IPS-11a (cell line): Measurements from ENCODE around the gene TUFT1.
"Not testable (repeated sequence)": the region's sequence is repeated elsewhere in the genome, so short reads cannot be mapped to it uniquely, and the experiment has no call there.

Source experiments
- H3K4me3 ChIP-seq: one replicate; pipeline ENCODE4 v1.5.1; 2013; ENCODE audit warnings: low read depth, low read length, control low read depth

Gene TUFT1

DNA sequence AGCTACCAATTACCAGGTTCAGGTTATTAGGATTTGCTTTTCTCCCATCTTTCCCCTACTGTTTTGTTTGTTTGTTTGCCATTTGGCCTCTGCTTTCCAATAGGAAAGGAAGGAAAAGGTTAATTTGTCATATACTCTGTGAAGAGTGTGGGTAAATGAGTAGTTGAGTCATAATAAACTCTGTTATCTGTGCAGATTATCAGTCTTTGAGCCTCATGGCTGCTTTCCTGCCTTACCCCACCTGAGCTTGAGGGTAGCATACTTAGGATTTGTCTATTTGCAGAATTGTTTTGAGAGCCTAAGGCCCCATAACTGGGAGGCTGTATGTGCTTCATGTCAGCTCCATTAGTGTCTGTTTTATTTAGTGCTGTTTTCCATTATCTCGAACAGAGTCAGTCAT lies 38.8 kb downstream of the TUFT1 start:
- H3K4me3 ChIP-seq: no peak overlapping the region

DNA sequence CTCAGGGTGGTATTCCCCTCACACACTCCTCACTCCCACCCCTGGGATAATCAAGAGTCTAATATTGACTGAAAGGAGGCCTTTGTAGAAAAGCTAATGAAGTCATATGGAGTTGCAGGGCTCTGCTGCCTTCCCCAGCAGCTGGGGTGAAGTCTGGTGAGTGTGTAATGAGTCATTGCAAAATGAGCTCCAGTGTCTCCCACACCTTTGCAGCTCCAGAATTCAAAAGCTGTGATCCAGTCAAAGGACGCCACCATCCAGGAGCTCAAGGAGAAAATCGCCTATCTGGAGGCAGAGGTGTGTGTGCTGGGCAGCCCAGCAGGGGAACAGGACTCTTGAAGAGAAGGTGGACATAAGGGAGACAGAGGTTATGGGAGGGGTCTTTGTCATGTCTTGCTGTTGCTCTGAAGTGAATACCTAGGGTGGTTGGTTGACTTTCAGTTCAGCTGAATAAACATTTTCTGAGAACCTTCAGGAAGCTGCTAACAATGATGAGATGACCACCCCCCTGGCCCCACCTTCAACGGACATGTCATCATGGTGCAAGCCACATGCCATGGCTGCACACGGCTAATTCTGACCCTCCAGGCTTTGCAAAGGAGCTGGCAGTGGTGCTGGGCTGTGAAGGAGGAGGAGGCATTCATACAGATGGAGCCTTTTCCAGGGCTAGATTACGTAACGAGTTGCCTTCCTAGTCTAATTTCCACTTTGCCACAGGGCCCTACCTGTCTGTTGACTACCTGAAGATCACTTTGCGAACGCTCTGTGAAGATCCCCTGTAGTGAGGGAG lies 39.5 kb downstream of the TUFT1 start:
- no peak overlapping the region for H3K4me3 ChIP-seq

DNA sequence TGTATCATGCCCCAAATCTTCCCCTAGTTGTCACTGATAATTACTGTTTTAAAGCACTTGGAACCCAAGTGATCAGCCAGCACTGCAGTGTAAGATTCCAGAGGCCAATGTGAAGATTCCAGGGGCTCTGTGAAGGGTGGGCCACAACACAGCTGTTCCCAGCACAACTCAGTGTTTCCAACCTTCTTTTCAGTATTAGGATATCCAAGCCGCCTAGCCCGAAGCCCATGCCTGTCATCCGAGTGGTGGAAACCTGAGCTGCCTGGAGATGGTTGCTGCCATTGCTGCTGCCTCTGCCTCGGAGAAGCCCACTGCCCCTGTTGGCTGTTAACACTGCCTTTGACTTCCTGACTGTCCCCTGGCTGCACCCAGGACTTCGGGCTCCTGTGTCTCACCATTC lies 41.3 kb downstream of the TUFT1 start:
- no peak overlapping the region for H3K4me3 ChIP-seq

DNA sequence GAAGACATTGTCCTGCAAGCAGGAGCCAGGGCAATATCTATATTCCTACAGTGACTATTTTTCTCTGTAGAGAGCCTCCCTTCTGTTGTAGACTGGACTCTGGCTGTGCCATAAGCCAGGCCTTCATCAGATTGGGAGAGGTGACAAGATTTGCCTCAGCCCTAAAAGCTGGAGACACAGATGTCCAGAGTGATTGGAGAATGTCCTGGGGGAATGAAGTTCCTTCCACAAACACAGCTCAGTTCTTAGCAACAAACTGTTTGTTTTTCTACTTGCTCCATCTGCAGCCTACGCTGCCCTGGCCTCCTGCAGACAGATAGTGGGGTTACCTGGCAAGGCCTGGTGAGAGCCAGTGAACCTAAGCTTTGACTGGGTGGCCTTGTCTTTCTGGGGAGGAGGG lies 41.8 kb downstream of the TUFT1 start:
- H3K4me3 ChIP-seq: no peak overlapping the region

DNA sequence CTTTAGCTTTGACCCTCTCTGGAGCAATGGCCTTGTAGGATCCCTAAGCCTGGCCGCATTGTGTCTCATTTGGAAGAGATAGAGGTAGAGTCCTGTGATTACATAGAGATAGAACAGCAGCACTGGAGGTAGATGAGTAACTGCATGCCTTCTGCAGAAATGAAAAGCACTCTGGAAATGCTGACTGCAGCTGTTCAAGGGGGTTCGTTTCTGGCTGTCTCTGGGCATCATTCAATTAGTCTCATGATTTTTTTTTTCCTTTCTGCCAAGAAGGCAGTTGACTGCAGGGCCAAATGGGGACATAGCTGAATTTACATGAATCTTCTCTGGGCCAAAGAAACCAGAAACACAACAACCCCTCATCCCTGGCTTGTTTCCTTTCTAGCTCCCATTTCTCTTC lies 43.7 kb downstream of the TUFT1 start:
- no peak overlapping the region for H3K4me3 ChIP-seq

DNA sequence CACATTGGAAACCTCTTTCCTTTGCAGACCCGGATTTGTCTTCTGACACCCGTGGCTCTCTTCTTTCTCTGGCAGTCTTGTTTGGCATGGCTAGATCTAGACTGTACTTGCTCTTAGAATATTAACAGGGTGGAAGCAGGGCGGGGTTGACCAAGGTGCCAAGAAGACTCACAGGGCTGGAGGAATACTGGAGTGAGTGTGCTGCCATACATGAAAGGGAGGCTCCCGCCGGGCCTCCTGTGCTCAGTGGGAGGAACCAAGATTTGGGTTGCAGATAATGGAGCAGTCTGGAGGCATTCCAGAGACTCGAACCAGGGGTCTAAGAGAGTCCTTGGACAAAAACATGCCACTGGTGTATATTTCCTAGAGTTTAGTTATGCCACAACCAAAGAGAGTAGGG lies 44.2 kb downstream of the TUFT1 start:
- H3K4me3 ChIP-seq: no peak overlapping the region

DNA sequence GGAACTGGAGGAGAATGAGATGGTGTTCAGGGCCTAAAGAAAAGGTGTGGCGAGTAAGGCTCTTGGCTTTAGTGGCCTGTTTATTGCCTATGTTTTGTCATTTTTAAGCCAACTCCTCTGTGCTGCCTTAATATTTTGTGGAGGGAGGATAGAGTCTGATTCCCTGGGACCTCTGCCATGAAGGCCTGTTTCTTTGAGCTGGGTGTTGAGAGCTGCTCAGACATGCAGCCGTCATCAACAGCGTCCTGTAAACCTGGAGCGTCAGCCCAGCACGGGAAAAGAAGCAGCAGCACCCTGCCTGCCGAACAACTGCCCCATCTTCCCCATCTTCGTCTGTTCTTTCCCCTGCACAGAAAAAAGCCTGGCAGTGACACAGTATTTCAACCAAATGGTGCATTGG lies 44.7 kb downstream of the TUFT1 start:
- no peak overlapping the region for H3K4me3 ChIP-seq

DNA sequence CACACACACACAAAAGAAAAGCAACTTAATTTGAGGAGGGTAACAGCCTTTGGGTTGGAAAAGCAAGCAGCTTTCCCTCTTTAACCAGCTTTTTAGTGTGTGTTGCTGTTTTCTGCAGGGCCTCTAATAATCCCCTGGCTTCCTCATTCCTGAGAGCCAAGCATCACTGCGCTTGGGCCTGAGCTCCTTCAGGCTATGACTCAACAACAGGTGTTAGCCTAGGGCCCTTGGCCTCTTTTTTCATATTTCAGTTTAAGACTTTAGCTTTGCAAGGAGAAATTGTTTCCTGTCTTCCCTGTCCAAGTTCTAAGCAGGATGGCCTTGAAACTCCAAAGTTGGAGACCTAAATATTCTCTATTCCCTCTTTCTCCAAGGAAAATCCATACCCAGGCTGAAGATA lies 45.5 kb downstream of the TUFT1 start:
- H3K4me3 ChIP-seq: no peak overlapping the region

DNA sequence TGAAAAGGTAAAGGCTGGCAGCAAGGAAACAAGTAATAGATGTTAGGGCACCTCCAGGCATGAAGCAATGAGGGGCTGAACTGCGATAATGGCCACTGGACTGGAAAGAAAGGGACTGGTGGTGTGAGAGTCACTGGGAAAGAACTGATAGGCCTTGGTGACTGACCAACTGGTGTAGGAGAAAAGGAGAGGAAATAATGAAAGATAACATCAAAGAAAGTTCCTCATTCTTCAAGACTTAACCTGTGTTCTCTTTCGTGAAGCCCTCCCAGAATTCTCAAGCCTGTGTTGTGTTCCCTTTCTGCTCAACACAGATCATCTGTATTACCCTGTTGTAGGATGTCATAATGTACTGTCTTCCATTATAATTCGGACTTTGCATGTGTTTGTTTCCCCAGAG lies 50.9 kb downstream of the TUFT1 start:
- H3K4me3 ChIP-seq: no peak overlapping the region

DNA sequence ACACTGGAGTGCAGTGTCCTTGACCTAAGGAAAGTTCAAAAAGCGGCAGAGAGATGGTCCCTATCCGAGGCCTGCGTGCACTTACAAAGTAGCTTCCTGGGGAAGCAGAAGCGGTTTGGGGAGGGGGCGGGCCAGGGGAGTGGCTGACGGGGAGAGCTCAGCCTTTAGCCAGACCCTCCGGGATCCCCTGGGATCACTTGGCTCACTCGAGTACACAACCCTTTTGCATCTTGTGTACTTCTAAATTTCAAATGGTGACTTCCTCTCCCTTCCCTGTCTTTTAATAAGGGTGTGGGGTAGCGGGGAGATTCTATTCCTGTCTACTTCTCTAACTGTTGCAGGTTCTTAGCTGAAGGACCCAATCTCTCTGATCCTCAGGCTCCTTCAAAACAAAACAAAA lies 53.6 kb downstream of the TUFT1 start:
- peak overlapping the region; percentile 18 for H3K4me3 ChIP-seq

DNA sequence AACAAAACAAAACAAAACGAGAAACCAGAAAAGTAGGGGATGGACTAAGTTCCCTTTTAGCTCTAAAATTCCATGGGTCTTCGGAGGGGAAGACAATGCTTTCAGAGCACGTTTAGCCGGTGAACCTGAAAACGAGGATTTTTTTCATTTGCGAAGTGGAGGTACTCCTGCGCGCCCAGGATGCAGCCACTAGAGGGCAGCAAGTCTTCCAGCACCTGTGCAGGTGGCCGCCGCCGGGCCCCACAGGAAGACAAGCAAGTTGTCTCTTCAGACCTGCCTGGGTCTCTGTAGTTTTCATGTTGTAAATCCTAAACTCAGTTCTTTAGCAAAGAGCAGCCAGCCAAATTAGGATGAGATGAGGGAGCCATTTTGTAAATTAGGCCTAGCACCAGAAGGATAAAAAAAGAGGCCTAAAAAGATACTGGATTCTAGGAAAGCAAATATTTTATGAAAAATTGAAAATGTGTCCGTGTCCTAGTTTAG lies 54.1 kb downstream of the TUFT1 start:
- peak overlapping the region; percentile 18 for H3K4me3 ChIP-seq

DNA sequence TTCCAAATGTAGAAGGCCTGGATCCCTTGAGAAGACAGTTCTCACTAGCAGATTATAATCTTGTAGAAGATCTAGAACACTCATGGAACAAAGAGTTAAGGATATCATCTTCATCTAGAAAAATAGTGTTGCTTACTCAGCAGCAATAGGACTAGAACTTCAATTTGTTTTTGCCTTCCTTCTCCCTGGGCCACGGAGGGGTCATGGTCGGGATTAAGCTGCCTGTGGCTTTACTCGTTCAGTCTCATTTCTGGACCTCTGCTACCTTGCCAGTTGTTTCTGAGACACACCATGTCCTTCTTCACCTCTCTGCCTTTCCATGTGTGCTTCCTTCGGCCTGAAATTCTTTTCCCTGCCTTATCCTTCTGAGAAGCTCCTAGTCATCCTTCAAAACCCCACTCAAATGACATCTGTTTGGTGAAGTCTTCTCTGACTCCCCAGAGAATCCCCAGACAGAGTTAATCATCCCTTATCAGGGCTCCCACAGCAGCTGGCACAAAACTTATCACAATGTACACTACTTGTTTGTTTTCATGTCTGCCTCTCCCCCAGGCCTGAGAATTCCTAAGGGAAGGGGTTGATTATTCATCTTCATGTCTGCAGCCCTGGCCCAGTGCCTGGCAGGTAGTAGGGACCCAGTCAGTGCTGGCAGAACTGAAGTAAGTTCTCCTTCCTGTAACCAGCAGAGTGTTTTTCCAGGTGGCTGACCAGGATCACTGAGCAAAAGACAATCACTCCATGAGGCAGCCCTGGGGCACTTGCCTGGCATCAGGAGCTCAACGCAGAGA lies 56.3 kb downstream of the TUFT1 start:
- H3K4me3 ChIP-seq: no peak overlapping the region

DNA sequence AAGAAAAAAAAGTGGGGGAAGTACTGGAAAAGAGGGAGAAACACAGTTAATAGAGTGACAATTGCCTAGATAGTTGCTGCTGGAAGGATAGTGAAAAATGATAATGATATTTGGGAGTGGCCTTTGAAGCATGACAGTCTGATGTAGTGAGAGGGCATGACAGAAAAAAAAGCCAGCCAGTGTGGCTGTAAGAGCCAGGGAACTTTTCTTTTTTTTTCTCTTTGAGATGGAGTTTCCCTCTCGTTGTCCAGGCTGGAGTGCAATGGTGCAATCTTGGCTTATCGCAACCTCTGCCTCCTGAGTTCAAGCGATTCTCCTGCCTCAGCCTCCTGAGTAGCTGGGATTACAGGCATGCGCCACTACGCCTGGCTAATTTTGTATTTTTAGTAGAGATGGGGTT lies 62.4 kb downstream of the TUFT1 start:
- H3K4me3 ChIP-seq: not testable (repeated sequence)

DNA sequence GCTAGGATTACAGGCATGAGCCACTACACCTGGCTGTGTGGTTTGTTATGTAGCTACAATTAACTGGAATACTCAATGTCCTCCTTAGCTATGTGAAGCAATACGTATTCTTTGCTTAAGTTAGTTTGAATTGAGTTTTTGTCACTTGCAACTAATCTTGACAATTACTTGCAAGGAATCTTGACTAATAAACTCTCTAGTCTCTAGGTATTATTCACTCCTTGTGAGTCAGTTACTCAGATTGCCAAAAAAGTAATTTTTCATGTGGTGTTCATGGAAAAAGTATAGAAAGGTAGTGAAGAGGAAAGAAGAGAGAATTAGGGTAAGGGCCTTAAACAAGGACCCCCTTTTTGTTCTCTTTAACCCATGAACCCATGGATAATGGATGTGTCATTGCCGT lies 64.2 kb downstream of the TUFT1 start:
- no peak overlapping the region for H3K4me3 ChIP-seq

DNA sequence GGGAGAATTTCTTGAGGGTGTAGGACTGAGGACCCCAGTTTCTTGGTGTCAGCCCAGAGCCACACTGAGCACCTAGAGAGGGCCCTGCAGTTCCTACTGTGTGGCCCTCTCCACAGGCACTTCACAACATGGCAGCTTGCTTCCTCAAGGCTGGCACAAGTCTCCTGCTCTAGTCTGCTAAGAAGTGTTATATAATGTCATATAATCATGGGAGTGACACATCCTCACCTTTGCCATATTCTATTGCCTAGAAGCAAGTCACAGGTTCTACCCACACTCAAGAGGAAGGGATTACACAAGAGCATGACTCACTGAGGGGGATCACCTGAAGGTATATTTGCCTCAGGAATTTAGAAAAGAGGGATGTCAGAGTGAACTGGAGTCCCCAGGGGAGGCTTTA lies 66.3 kb downstream of the TUFT1 start:
- H3K4me3 ChIP-seq: no peak overlapping the region

DNA sequence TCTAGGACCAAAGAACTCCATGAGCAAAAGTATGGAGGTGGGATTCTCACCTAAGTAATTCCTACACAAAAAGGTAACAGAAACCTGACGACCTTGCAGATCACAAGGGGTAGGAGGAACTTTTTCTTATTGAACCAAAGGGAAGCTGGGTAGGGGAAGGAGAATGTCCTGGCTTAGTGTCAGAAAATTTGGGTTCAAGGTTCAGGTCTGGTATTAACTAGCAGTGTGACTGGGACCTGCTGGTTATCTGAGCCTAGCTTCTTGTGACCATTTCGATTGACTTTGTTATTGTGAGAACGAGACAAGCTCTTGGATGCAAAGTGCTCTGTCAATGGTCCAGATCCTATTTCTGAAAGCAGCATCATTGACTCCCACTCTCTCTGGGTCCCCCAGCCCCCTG lies 66.7 kb downstream of the TUFT1 start:
- H3K4me3 ChIP-seq: no peak overlapping the region

DNA sequence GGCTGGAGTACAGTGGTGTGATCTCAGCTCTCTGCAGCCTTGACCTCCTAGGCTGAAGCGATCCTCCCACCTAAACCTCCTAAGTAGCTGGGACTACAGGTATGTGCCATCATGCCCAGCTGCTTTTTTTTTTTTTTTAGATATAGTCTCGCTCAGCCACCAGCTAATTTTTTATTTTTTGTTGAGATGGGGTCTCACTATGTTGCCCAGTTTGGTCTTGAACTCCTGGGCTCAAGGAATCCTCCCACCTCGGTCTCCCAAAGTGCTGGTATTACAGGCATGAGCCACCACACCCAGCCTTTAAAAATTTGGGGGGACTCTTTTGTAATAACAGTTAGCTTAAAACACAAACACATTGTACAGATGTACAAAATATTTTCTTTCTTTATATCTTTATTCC lies 70.0 kb downstream of the TUFT1 start:
- H3K4me3 ChIP-seq: no peak overlapping the region

DNA sequence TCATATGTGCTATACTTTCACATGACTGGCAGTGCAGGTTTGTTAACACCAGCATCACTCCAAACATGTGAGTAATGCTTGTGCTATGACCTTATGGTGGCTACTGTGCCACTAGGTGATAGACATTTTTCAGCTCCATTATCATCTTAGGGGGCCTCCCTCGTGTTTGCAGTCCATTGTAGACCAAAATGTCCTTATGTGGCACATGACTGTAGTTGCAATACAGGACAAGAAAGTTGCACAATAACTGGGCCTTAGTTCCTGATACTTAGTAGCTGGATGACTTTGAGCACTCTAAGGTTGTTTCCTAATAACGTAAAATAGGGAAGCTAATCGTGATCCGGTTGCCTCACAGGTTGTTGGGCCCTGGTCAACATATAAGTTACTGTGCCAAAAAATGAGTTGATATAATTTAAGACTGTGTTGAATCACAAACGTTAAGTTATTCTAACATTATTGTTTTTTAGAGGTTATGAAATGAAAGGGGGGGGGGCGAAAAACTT lies 71.2 kb downstream of the TUFT1 start:
- H3K4me3 ChIP-seq: no peak overlapping the region

DNA sequence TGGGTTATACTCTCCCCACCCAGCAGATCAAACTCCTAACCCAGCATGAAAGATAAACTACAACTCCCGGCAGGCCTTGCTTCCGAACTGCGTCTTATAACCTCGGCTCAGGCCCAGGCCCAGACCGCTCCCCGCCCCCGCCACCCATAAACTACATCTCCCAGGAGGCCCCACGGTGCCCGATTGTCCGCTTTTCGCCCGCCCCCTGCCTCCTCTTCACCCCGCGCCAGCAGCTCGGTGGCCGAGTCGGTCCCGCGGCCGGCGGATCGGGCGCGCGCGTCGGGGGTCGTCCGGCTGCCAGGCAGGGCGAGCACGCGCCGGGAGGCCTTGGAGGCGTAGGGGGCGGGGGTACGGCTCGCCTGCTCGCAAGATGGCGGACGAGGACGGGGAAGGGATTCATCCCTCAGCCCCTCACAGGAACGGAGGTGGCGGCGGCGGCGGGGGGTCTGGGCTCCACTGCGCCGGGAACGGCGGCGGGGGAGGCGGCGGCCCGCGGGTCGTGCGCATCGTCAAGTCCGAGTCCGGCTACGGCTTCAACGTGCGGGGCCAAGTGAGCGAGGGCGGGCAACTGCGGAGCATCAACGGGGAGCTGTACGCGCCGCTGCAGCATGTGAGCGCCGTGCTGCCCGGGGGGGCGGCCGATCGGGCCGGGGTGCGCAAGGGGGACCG lies 71.9 kb downstream of the TUFT1 start, which contains the start of gene SNX27:
SNX27 (plus strand) TSS at position 219 of the 669 bp plus-strand sequence; CDS start at position 371, 152 bp downstream.
- H3K4me3 ChIP-seq: peak within 1 kb of the TSS; percentile 89

DNA sequence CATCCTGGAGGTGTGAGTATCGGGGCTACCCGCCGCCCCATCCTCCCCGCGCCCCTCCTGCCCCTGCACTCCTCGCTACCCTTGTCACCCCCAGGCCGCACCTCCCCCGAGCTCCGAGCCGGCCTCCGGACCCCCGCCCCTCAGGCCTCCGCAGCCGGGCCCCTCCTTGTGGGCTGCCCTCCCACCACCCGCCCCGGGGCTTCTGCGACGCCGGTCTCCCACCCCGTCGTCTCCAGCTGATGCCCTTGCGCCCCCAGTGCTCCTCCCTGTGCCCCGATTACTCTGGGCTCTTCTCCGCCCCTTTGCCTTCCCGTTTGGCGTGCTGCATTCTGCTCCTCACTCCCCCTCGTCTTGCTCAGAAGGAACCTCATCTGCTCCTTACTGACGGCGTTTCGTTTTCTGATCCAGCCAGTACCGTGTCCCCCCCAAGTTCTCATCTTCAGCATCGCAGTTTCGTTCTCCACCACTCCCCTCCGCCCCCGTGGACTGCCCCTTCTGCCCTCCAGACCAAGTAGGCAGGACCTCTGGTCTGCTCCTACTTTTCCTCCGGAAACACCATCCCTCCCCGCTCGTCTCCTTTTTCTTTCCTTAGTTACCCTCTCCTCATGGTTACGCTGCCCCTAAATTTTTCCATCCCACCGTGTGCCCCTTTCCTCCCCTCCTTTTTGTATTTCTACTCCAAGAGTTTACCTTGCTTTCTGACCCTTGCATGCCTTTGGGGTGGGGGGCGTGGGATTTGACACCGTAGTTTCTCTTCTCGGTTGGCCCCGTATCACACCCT lies 72.6 kb downstream of the TUFT1 start:
- H3K4me3 ChIP-seq: peak overlapping the region; percentile 89
